ENCODE data around the gene ACTL7B. TPM values are rescaled to one million over a fixed set of nuclear protein-coding genes. Genes with fewer than 3 reads are reported as not detected.

ACTL7B gene
- total and polyA plus RNA-seq, 2 donors (not counting 1 experiment from before 2014, with no cell fraction given): not detected

DNA sequence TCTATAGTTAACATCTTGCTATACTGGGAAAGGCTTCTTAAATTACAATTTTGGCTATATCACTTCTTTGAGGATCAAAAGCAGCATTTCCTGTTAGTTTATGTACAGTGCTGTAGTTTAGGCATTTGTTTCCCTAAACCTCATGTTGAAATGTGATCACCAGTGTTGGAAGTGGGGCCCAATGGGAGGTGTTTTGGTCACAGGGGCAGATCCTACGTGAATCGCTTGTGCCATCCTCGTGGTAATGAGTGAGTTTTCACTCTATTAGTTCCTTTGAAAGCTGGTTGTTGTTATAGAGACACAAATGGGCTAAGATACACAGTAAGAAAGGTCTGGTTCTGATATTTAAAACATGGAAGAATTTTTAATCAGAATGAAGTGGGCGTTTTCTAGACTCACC, 12.0 kb upstream of the ACTL7B start:
- H3K27ac ChIP-seq (ENCODE audit: insufficient read depth, low read length): no peak overlapping the region
- H3K4me1 ChIP-seq (ENCODE audit: control insufficient read depth, extremely low read depth, insufficient read depth, low read length): no peaks in the 10 kb centered on the region
- no peak overlapping the region for H3K9ac ChIP-seq (ENCODE audit: insufficient read depth, low read length)
- no peak overlapping the region for H3K4me2 ChIP-seq (ENCODE audit: extremely low read depth, insufficient read depth, low read length)
- H3K27me3 ChIP-seq (ENCODE audit: control insufficient read depth, insufficient read depth, low read length): no peaks in the 10 kb centered on the region
- no peaks in the 10 kb centered on the region for H3K36me3 ChIP-seq (ENCODE audit: control insufficient read depth, insufficient read depth, low read length)
- no peak for DNase-seq (ENCODE audit: low read depth in 2 of 2)
- no peaks in the 10 kb centered on the region for H4K20me1 ChIP-seq (ENCODE audit: control insufficient read depth, extremely low read depth, insufficient read depth, low read length)
- H3K79me2 ChIP-seq (ENCODE audit: control insufficient read depth, insufficient read depth, low read length): no peaks in the 10 kb centered on the region
- TF ChIP-seq EZH2 (IDR thresholded peaks at IDR 0.05; ENCODE audit: low read length, missing control alignments): no peak
- no peak for TF ChIP-seq CTCF (conservative IDR thresholded peaks at IDR 0.05 in 1 of 2, IDR thresholded peaks at IDR 0.05 in 1 of 2; ENCODE audit: low read depth in 1 of 2, low read length in 2 of 2)
- H2AFZ ChIP-seq (ENCODE audit: low read length): no peak overlapping the region
- H3K4me3 ChIP-seq (replicated peaks in 1 of 4; ENCODE audit: control extremely low read depth in 1 of 4, insufficient read depth in 1 of 4, low read depth in 3 of 4, low read length in 4 of 4): no peak overlapping the region
- H3K9me3 ChIP-seq (ENCODE audit: control insufficient read depth, insufficient read depth, low read depth, low read length): no peaks in the 10 kb centered on the region

DNA sequence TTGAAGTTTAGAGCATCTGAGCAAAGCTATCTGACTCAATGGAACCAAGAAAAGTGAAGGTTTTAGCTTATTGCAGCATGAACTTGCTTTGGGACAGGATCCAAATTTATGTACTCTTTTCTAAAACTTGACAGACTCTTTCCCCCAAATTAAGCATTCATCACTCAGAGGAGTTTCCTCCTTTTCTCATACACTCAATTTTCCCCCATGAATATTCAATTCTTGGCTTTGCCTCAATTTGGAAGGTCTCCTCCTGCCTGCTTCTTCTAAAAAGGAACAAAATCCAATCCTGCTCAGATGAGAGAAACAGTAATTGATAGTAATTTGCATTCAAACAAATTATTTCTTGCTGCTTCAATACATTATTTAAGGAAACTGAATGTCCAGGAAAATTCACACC, 11.3 kb upstream of the ACTL7B start:
- H3K9me3 ChIP-seq (ENCODE audit: control insufficient read depth, insufficient read depth, low read depth, low read length): no peaks in the 10 kb centered on the region
- no peak overlapping the region for H3K27ac ChIP-seq (ENCODE audit: insufficient read depth, low read length)
- no peaks in the 10 kb centered on the region for H4K20me1 ChIP-seq (ENCODE audit: control insufficient read depth, extremely low read depth, insufficient read depth, low read length)
- H3K9ac ChIP-seq (ENCODE audit: insufficient read depth, low read length): no peak overlapping the region
- no peak for TF ChIP-seq CTCF (conservative IDR thresholded peaks at IDR 0.05 in 1 of 2, IDR thresholded peaks at IDR 0.05 in 1 of 2; ENCODE audit: low read depth in 1 of 2, low read length in 2 of 2)
- TF ChIP-seq EZH2 (IDR thresholded peaks at IDR 0.05; ENCODE audit: low read length, missing control alignments): no peak
- no peak for DNase-seq (ENCODE audit: low read depth in 2 of 2)
- H3K4me2 ChIP-seq (ENCODE audit: extremely low read depth, insufficient read depth, low read length): no peak overlapping the region
- no peaks in the 10 kb centered on the region for H3K4me1 ChIP-seq (ENCODE audit: control insufficient read depth, extremely low read depth, insufficient read depth, low read length)
- no peaks in the 10 kb centered on the region for H3K79me2 ChIP-seq (ENCODE audit: control insufficient read depth, insufficient read depth, low read length)
- no peaks in the 10 kb centered on the region for H3K27me3 ChIP-seq (ENCODE audit: control insufficient read depth, insufficient read depth, low read length)
- H3K4me3 ChIP-seq (replicated peaks in 1 of 4; ENCODE audit: control extremely low read depth in 1 of 4, insufficient read depth in 1 of 4, low read depth in 3 of 4, low read length in 4 of 4): no peak overlapping the region
- no peaks in the 10 kb centered on the region for H3K36me3 ChIP-seq (ENCODE audit: control insufficient read depth, insufficient read depth, low read length)
- no peak overlapping the region for H2AFZ ChIP-seq (ENCODE audit: low read length)

GRCh38 chr9:108866001-108866420, 10.2 kb upstream of the ACTL7B start:
- Histone ChIP-seq H3K9ac (ENCODE audit: insufficient read depth, low read length) (no peak overlapping the region), H3K4me2 (ENCODE audit: extremely low read depth, insufficient read depth, low read length) (no peak overlapping the region), H3K9me3 (ENCODE audit: control insufficient read depth, insufficient read depth, low read depth, low read length) (no peaks in the 10 kb centered on the region), H3K36me3 (ENCODE audit: control insufficient read depth, insufficient read depth, low read length) (no peaks in the 10 kb centered on the region), H3K4me3 (replicated peaks in 1 of 4; ENCODE audit: control extremely low read depth in 1 of 4, insufficient read depth in 1 of 4, low read depth in 3 of 4, low read length in 4 of 4) (no peak overlapping the region), H4K20me1 (ENCODE audit: control insufficient read depth, extremely low read depth, insufficient read depth, low read length) (no peaks in the 10 kb centered on the region), H2AFZ (ENCODE audit: low read length) (no peak overlapping the region), H3K27ac (ENCODE audit: insufficient read depth, low read length) (no peak overlapping the region), H3K4me1 (ENCODE audit: control insufficient read depth, extremely low read depth, insufficient read depth, low read length) (no peaks in the 10 kb centered on the region), H3K79me2 (ENCODE audit: control insufficient read depth, insufficient read depth, low read length) (no peaks in the 10 kb centered on the region), H3K27me3 (ENCODE audit: control insufficient read depth, insufficient read depth, low read length) (no peaks in the 10 kb centered on the region)
- no peak for DNase-seq (ENCODE audit: low read depth in 2 of 2)
- TF ChIP-seq EZH2 (IDR thresholded peaks at IDR 0.05; ENCODE audit: low read length, missing control alignments): no peak
- TF ChIP-seq CTCF (conservative IDR thresholded peaks at IDR 0.05 in 1 of 2, IDR thresholded peaks at IDR 0.05 in 1 of 2; ENCODE audit: low read depth in 1 of 2, low read length in 2 of 2): no peak
